Erythroblast (primary cell): ENCODE data around the gene LDAH.

Experiments used
- GATA1 ChIP-seq: IDR thresholded peaks from 2 replicates; pipeline ENCODE4 v1.6.1; 2011; ENCODE audit warnings: low read depth, mild to moderate bottlenecking, control low read depth, low read length, moderate library complexity
- POLR2A ChIP-seq: IDR thresholded peaks from 2 replicates; pipeline ENCODE4 v1.6.1; 2011; ENCODE audit warnings: mild to moderate bottlenecking, low read length

DNA sequence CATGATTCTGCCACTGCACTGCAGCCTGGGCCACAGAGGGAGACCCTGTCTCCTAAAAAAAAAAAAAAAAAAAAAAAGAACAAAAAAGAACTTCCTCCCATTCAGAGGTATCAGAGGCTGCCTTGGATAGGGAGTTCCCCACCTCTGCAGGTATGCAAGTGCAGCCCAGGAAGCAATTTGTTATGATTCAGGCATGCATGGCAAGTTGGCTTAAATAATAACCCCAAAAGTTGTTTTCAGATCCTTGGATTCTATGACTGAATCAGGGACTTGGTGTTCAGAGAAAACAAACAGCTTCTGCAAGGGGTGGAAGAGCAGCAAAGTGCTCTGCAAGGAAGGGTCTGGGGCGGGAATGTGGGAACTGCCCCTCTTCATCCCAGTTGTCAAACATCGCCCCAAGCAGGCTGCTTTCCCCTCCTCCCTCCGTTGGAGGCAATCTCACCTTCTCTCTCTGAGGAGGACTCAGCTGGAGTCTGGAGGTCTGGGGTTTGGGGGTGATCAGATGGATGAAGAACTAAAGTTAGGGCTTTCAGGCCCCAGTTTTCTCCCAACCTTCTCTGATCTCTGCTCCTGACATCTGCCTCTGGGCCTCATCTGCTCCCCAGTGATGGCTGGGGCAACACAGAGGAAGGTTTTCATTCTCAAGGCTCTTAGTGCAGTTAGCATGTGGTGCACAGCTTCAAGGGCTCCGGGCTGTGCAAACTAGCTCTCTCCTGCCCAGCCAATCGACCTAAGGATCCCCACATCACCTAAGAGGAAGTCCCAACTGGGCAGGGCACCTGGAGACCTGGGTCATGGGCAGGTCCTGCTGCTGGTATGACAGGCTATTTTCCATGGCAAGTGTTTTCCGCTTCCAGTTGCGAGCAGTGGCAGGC is 159.5 kb downstream of the LDAH start:
- TF ChIP-seq POLR2A (no peak), GATA1 (no peak)
